ENCODE measurements around the gene THOC7. TPM values are rescaled to one million over a fixed set of nuclear protein-coding genes. Genes with fewer than 3 reads are reported as not detected.

Gene THOC7
- total RNA-seq, 1 donor from 2014 or later, result 28.7 TPM

Small RNA genes within 50 kb of the gene (small RNA-seq; reads per million reads assigned to genes)
- gene SCAANT1, result not detected

Other genes with a start within 250 kb of the THOC7 start
- gene SNTN, start 211.1 kb downstream of the THOC7 start, total RNA-seq, result not detected
- gene C3orf49, start 44.5 kb downstream of the THOC7 start, total RNA-seq, result not detected
- gene ATXN7, start 62 bp upstream of the THOC7 start, total RNA-seq, result 8.4 TPM
- not detected for gene SCAANT1, start 48.6 kb upstream of the THOC7 start, total RNA-seq
- gene PSMD6, start 159.7 kb upstream of the THOC7 start, total RNA-seq, result 70.5 TPM

Data from skeletal muscle tissue (tissue), 2 donors.